ENCODE data around the gene STK11IP.

Gene STK11IP

DNA sequence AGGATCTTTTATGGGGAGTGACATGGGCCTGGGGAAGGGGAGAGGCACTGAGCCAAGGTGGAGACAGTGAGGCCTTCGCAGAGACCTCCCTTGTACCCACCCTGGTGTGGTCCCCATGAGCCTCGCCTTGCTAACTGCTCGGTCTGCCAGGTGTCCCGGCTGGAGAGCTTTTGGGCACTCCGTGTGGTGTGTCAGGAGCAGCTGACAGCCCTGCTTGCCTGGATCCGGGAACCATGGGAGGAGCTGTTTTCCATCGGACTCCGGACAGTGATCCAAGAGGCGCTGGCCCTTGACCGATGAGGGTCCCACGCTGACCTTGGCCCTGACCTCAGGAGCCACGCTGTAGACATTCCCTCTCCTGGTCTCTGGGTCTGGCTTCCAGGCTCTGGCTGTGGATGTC lies 18.2 kb downstream of the STK11IP start:
- H3K4me3 ChIP-seq (ENCODE audit: low read depth, low read length), result no peak overlapping the region
- TF ChIP-seq, protein P1, sequence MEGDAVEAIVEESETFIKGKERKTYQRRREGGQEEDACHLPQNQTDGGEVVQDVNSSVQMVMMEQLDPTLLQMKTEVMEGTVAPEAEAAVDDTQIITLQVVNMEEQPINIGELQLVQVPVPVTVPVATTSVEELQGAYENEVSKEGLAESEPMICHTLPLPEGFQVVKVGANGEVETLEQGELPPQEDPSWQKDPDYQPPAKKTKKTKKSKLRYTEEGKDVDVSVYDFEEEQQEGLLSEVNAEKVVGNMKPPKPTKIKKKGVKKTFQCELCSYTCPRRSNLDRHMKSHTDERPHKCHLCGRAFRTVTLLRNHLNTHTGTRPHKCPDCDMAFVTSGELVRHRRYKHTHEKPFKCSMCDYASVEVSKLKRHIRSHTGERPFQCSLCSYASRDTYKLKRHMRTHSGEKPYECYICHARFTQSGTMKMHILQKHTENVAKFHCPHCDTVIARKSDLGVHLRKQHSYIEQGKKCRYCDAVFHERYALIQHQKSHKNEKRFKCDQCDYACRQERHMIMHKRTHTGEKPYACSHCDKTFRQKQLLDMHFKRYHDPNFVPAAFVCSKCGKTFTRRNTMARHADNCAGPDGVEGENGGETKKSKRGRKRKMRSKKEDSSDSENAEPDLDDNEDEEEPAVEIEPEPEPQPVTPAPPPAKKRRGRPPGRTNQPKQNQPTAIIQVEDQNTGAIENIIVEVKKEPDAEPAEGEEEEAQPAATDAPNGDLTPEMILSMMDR (IDR thresholded peaks at IDR 0.05; ENCODE audit: insufficient read depth, low read depth, low read length, missing control alignments), result no peak
- no peak for DNase-seq (ENCODE audit: low read depth)

DNA sequence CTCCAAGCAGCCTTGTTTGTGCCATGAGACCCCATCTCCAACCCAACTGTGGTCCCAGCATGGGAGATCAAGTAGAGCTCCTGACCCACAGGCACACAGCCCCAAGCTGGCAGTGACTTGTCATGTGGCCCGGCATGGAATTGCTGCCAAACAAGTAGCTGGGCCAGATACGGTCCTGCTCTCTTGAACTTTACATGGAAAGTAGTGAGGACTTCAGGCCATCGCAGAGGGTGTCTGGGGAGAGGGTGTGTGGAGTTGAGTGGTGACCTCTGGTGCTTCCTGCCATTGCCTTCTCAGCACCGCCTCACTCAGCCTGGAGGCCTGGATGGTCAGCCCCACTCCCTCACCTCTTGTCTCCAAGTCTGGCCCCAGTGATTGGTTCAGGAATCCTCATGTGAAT lies 18.9 kb downstream of the STK11IP start:
- TF ChIP-seq, protein P1 (IDR thresholded peaks at IDR 0.05; ENCODE audit: insufficient read depth, low read depth, low read length, missing control alignments), result no peak
- H3K4me3 ChIP-seq (ENCODE audit: low read depth, low read length), result no peak overlapping the region
- no peak for DNase-seq (ENCODE audit: low read depth)

DNA sequence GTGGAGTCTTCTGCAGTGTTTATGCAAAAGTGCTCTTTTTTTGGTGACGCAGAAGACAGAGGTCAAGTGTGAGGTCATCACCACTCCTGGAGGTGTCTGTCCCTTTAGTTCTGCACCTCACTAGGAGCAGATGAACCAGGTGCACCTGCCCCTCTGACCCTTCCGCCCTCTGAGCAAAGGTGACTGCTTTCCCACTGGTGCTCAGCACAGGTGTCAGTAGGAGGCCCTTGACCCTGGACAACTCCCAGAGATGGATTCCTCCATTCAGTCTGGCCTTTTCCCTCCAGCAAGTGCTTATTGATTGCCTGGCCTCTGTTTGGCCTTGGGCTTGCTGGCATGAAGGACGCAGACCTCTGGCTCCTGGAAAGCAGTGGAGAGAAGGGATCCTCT lies 21.1 kb downstream of the STK11IP start:
- no peak for DNase-seq (ENCODE audit: low read depth)
- H3K4me3 ChIP-seq (ENCODE audit: low read depth, low read length), result no peak overlapping the region
- TF ChIP-seq, protein P1 (IDR thresholded peaks at IDR 0.05; ENCODE audit: insufficient read depth, low read depth, low read length, missing control alignments), result no peak

DNA sequence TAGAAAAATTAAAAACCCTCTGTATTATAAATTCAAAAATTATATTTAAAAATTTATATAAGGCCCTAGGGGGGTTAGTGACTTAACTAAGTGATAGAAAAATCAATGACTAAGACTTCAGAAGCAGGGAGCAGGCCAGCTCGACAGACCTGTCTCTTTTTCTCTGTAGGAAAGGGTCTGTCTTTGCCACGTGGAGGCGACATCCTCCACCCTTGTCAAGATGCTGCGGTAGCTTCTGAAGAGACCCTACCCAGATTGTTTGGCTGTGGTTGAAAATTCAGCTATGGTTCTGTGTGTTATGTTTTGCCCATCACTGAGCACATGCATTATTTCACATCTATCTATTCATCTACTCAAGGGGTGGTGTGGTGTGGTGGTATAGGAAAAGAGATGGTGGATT lies 21.6 kb downstream of the STK11IP start:
- TF ChIP-seq, protein P1 (IDR thresholded peaks at IDR 0.05; ENCODE audit: insufficient read depth, low read depth, low read length, missing control alignments), result no peak
- H3K4me3 ChIP-seq (ENCODE audit: low read depth, low read length), result no peak overlapping the region
- no peak for DNase-seq (ENCODE audit: low read depth)

DNA sequence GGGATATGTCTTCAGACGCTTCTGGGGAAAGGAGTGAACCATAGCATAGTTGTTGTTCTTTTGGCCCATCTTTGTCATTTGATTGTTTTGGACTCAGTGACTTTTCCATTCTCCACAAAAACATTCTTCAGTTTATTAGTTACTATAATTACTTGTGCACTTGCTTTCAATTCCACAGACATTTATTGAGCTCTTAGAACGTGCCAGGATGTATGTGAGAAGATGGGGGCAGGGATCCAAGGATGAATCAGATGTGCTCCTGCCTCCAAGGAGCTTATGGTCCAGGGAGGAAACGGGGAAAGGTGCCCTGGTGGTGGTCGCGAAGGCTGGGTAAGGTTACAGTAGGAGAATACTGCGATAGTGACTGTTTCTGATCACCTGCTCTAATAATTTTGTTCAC lies 22.9 kb downstream of the STK11IP start:
- TF ChIP-seq, protein P1 (IDR thresholded peaks at IDR 0.05; ENCODE audit: insufficient read depth, low read depth, low read length, missing control alignments), result no peak
- no peak overlapping the region for H3K4me3 ChIP-seq (ENCODE audit: low read depth, low read length)
- no peak for DNase-seq (ENCODE audit: low read depth)

DNA sequence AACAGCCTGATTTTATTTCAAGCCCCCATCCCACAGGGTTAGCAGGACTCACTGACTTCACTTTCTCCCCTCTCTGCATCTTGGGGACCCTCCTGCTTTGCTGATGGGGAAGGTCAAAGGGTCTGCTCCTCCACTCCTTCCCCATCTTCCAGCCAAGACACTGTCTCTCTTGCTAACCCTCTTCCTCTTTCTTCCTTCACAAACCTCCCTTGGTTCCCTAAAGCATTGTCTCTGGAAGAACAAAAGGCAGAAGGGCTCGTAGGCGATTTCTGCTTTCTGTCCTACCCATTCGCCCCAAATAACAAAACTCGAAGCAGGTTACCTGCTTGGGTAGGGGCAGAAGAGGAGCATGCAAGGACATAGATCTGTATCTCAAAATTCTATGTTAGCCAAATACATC lies 24.3 kb downstream of the STK11IP start:
- TF ChIP-seq, protein P1 (IDR thresholded peaks at IDR 0.05; ENCODE audit: insufficient read depth, low read depth, low read length, missing control alignments), result no peak
- DNase-seq (ENCODE audit: low read depth), result no peak
- H3K4me3 ChIP-seq (ENCODE audit: low read depth, low read length), result no peak overlapping the region

DNA sequence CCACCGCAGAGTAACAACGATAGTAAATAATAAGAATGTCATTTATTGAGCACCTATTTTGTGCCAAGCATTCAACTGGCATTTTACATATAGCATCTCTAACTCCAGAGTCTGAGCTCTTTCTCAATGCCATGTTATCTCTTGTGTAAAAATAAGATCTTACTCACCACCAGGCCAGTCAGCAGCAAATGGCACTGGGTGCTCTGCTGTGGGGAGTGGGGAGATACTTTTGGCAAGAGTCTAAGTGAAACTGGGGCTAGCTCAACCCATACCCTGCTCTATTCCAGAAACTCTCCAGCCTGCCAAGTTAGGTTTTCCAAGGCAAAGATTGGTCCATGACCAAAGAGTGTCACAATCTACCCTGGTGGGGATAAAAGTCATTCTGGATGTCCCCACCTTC lies 24.8 kb downstream of the STK11IP start:
- TF ChIP-seq, protein P1 (IDR thresholded peaks at IDR 0.05; ENCODE audit: insufficient read depth, low read depth, low read length, missing control alignments), result no peak
- H3K4me3 ChIP-seq (ENCODE audit: low read depth, low read length), result no peak overlapping the region
- no peak for DNase-seq (ENCODE audit: low read depth)

Measured in GM12865 (cell line).